Measurements from ENCODE around the gene PLXNA1.

PLXNA1 gene

GRCh38 chr3:126941721-126942270 lies 41.1 kb upstream of the PLXNA1 start:
- Histone ChIP-seq H3K27ac (ENCODE audit: extremely low read depth, low read depth, low read length) (no peak overlapping the region), H3K4me1 (ENCODE audit: control insufficient read depth, insufficient read depth, low read length) (no peaks in the 10 kb centered on the region), H3K9me3 (ENCODE audit: control insufficient read depth, insufficient read depth, low read depth, low read length) (no peaks in the 10 kb centered on the region), H3K36me3 (ENCODE audit: control insufficient read depth in 2 of 2, insufficient read depth in 1 of 2, low read length in 2 of 2) (no peaks in the 10 kb centered on the region), H3K4me3 (ENCODE audit: low read depth, low read length) (no peak overlapping the region)
- POLR2A ChIA-PET = no interaction called here
- TF ChIP-seq ZNF660 (tag by site-specific recombination; IDR thresholded peaks at IDR 0.05) (no peak), OSR2 (tag by site-specific recombination; IDR thresholded peaks at IDR 0.05) (no peak), ZNF654 (tag by site-specific recombination; IDR thresholded peaks at IDR 0.05; ENCODE audit: low read depth) (no peak), PRDM1 (tag by site-specific recombination; IDR thresholded peaks at IDR 0.05) (no peak), ZNF274 (IDR thresholded peaks at IDR 0.05; ENCODE audit: low read length) (no peak), ZNF274 (tag by site-specific recombination; IDR thresholded peaks at IDR 0.05; ENCODE audit: borderline replicate concordance) (no peak), ZNF792 (tag by site-specific recombination; IDR thresholded peaks at IDR 0.05) (no peak), ZNF600 (tag by site-specific recombination; IDR thresholded peaks at IDR 0.05) (no peak), ZNF214 (tag by site-specific recombination; IDR thresholded peaks at IDR 0.05; ENCODE audit: borderline replicate concordance) (no peak), TCF7L2 (IDR thresholded peaks at IDR 0.05; ENCODE audit: borderline replicate concordance, low read depth, low read length) (no peak), SCRT1 (tag by site-specific recombination; IDR thresholded peaks at IDR 0.05; ENCODE audit: borderline replicate concordance) (no peak), HOXD13 (CRISPR knock-in tag; IDR thresholded peaks at IDR 0.05; ENCODE audit: borderline replicate concordance) (no peak), ZBTB10 (tag by site-specific recombination; IDR thresholded peaks at IDR 0.05) (no peak), ZNF324 (tag by site-specific recombination; IDR thresholded peaks at IDR 0.05) (no peak), ZNF248 (tag by site-specific recombination; IDR thresholded peaks at IDR 0.05) (no peak)
- TF ChIP-seq, protein P1, sequence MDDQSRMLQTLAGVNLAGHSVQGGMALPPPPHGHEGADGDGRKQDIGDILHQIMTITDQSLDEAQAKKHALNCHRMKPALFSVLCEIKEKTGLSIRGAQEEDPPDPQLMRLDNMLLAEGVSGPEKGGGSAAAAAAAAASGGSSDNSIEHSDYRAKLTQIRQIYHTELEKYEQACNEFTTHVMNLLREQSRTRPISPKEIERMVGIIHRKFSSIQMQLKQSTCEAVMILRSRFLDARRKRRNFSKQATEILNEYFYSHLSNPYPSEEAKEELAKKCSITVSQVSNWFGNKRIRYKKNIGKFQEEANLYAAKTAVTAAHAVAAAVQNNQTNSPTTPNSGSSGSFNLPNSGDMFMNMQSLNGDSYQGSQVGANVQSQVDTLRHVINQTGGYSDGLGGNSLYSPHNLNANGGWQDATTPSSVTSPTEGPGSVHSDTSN (CRISPR knock-in tag; IDR thresholded peaks at IDR 0.05) = no peak
- TF ChIP-seq, protein P2, sequence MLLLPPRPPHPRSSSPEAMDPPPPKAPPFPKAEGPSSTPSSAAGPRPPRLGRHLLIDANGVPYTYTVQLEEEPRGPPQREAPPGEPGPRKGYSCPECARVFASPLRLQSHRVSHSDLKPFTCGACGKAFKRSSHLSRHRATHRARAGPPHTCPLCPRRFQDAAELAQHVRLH (tag by site-specific recombination; IDR thresholded peaks at IDR 0.05) = no peak
- CTCF ChIA-PET = interaction anchor here (0.5 kb wide), 1 partner anchor 1667 kb away, joined by 3 read pairs; no protein-coding TSS in a partner anchor

GRCh38 chr3:126944089-126944965 lies 38.6 kb upstream of the PLXNA1 start:
- no peak overlapping the region for H3K27ac ChIP-seq (ENCODE audit: extremely low read depth, low read depth, low read length)
- no peaks in the 10 kb centered on the region for H3K9me3 ChIP-seq (ENCODE audit: control insufficient read depth, insufficient read depth, low read depth, low read length)
- no peaks in the 10 kb centered on the region for H3K4me1 ChIP-seq (ENCODE audit: control insufficient read depth, insufficient read depth, low read length)
- POLR2A ChIA-PET = no interaction called here
- CTCF ChIA-PET = interaction anchor here (0.6 kb wide), 2 partner anchors 74 to 146 kb away, joined by 3 read pairs; no protein-coding TSS in a partner anchor
- peaks cover 0 to 7% of the 10 kb centered on the region in 2 experiments; a peak in 1 of 3 replicates for H3K36me3 ChIP-seq (ENCODE audit: control insufficient read depth in 2 of 2, insufficient read depth in 1 of 2, low read length in 2 of 2)
- H3K4me3 ChIP-seq (ENCODE audit: low read depth, low read length) = no peak overlapping the region
- TF ChIP-seq IKZF3 (tag by site-specific recombination; IDR thresholded peaks at IDR 0.05) (no peak), ZNF530 (tag by site-specific recombination; IDR thresholded peaks at IDR 0.05; ENCODE audit: low read depth) (no peak), WT1 (tag by site-specific recombination; IDR thresholded peaks at IDR 0.05) (no peak), ZNF423 (tag by site-specific recombination; IDR thresholded peaks at IDR 0.05) (no peak), BCL11A (tag by site-specific recombination; IDR thresholded peaks at IDR 0.05; ENCODE audit: low read depth) (no peak), ZNF792 (tag by site-specific recombination; IDR thresholded peaks at IDR 0.05) (no peak), ZNF449 (tag by site-specific recombination; IDR thresholded peaks at IDR 0.05) (no peak), ZXDB (tag by site-specific recombination; IDR thresholded peaks at IDR 0.05) (no peak), ZNF184 (tag by site-specific recombination; IDR thresholded peaks at IDR 0.05) (no peak), ZNF626 (tag by site-specific recombination; IDR thresholded peaks at IDR 0.05) (no peak), EGR2 (tag by site-specific recombination; IDR thresholded peaks at IDR 0.05; ENCODE audit: low read depth) (no peak), ZNF146 (tag by site-specific recombination; IDR thresholded peaks at IDR 0.05) (no peak), HOXC10 (CRISPR knock-in tag; IDR thresholded peaks at IDR 0.05) (no peak), ZNF548 (tag by site-specific recombination; IDR thresholded peaks at IDR 0.05) (no peak), ZNF433 (tag by site-specific recombination; IDR thresholded peaks at IDR 0.05; ENCODE audit: low read depth) (no peak)

Measured in HEK293 (cell line).